Neutrophil (primary cell): Measurements from ENCODE around the gene RAPGEF6.
"Not testable (repeated sequence)": the region's sequence is repeated elsewhere in the genome, so short reads cannot be mapped to it uniquely, and the experiment has no call there.

ENCODE experiments used
- H3K27ac ChIP-seq: fragments of 200-600 bp; sonication (generic); 2 replicates; pipeline ENCODE4 v1.5.1; 2016; ENCODE audit warnings: mild to moderate bottlenecking, moderate library complexity
- H3K27me3 ChIP-seq: fragments of 200-600 bp; sonication (generic); 2 replicates; pipeline ENCODE4 v1.6.0; 2016; ENCODE audit warnings: mild to moderate bottlenecking
- H3K36me3 ChIP-seq: fragments of 200-600 bp; sonication (generic); 2 replicates; pipeline ENCODE4 v1.5.1; 2017
- H3K4me1 ChIP-seq, 2 experiments: fragments of 200-600 bp in 1 of 2; sonication (generic) in 1 of 2; 1 replicate in 1 of 2; 2 replicates in 1 of 2; pipeline versions ENCODE4 v1.5.1 to v1.6.1; 2013 to 2016; ENCODE audit warnings: low read depth in 1 of 2, low read length in 1 of 2, mild to moderate bottlenecking in 1 of 2, moderate library complexity in 1 of 2; ENCODE audit not compliant: control insufficient read depth in 1 of 2, insufficient read depth in 1 of 2
- H3K4me3 ChIP-seq, 2 experiments: fragments of 200-600 bp in 1 of 2; sonication (generic) in 1 of 2; 1 replicate in 1 of 2; 2 replicates in 1 of 2; pipeline ENCODE4 v1.5.1; 2013 to 2016; ENCODE audit warnings: low read depth in 1 of 2, low read length in 1 of 2, mild to moderate bottlenecking in 1 of 2, moderate library complexity in 1 of 2
- H3K9me3 ChIP-seq: fragments of 200-600 bp; sonication (generic); 2 replicates; pipeline ENCODE4 v1.5.1; 2016
- TF ChIP-seq, protein P1 (sequence below): fragments of 200-600 bp; sonication (generic); IDR thresholded peaks from 2 replicates; pipeline ENCODE4 v1.5.1; 2016; ENCODE audit warnings: antibody characterized with exemption

Gene RAPGEF6

DNA sequence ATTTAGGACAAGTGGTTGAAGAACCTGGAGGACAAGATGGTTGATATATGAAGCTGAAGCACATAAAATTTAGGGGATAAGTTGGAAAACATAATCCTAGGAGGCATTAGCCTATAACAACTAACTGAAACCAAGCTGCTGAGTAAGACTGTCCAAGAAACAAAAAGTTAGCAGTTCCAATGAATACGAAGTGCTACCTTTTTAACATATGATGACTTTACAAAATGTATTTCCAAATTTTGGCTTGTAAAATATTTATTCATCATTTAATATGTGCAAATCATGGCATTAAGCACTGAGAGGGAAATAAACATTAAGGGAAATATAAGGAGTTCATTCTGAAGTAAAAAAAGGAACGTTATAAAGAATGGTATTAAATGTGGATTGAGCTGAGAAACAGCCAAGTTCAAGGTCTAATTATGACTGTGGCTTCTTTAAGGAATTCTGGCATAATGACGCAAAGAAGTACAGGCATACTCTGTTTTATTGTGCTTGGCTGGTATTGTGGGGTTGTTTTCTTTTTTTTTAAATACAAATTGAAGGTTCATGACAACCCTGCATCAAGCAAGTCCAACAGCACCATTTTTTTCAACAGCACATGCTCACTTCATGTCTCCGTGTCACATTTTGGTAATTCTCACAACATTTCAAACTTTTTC is 7.7 kb downstream of the RAPGEF6 start:
- H3K9me3 ChIP-seq = no peaks in the 10 kb centered on the region
- no peak overlapping the region for H3K4me3 ChIP-seq
- peaks cover 7% of the 10 kb centered on the region for H3K36me3 ChIP-seq
- peaks cover 24 to 39% of the 10 kb centered on the region in 2 experiments for H3K4me1 ChIP-seq
- TF ChIP-seq, protein P1, sequence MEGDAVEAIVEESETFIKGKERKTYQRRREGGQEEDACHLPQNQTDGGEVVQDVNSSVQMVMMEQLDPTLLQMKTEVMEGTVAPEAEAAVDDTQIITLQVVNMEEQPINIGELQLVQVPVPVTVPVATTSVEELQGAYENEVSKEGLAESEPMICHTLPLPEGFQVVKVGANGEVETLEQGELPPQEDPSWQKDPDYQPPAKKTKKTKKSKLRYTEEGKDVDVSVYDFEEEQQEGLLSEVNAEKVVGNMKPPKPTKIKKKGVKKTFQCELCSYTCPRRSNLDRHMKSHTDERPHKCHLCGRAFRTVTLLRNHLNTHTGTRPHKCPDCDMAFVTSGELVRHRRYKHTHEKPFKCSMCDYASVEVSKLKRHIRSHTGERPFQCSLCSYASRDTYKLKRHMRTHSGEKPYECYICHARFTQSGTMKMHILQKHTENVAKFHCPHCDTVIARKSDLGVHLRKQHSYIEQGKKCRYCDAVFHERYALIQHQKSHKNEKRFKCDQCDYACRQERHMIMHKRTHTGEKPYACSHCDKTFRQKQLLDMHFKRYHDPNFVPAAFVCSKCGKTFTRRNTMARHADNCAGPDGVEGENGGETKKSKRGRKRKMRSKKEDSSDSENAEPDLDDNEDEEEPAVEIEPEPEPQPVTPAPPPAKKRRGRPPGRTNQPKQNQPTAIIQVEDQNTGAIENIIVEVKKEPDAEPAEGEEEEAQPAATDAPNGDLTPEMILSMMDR = no peak
- no peaks in the 10 kb centered on the region for H3K27me3 ChIP-seq
- no peak overlapping the region for H3K27ac ChIP-seq

DNA sequence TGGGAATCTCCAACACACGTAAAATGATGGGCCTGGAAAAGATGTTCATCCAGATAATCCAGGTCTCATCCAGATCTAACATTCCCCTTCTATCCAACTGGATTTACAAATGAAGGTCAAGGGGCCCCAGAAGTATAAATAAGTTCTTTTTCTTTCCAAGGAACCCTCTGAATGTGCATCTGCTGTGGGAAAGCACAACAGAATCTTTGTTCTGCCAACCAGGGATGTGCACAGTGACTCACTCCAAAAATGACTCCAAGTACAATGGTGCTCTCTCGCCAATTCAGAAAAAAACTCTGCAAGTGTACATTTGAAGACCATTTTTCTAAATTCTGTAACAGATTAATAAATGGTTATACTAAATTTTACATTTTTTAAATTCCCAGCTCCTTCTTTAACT is 12.4 kb downstream of the RAPGEF6 start:
- no peaks in the 10 kb centered on the region for H3K27me3 ChIP-seq
- H3K4me3 ChIP-seq = no peak overlapping the region
- TF ChIP-seq, protein P1 = no peak
- peak overlapping the region; percentile 45 for H3K27ac ChIP-seq
- H3K9me3 ChIP-seq = no peaks in the 10 kb centered on the region
- H3K36me3 ChIP-seq = peaks cover 8% of the 10 kb centered on the region
- H3K4me1 ChIP-seq = peaks cover 20 to 30% of the 10 kb centered on the region in 2 experiments

DNA sequence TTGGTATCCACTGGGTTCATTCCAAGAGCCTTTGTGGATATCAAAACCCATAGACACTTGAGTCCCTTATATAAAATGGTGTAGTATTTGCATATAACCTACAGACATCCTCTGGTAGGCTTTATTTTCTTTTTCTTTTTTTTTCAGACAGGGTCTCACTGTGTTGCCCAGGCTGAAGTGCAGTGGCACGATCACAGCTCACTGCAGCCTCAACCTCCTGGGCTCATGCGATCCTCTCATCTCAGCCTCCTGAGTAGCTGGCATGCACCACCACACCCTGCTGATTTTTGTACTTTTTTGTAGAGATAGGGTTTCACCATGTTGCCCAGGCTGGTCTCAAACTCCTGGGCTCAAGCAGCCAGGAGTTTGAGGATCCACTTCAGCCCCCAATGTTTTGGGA is 13.9 kb downstream of the RAPGEF6 start:
- H3K27me3 ChIP-seq = not testable (repeated sequence)

DNA sequence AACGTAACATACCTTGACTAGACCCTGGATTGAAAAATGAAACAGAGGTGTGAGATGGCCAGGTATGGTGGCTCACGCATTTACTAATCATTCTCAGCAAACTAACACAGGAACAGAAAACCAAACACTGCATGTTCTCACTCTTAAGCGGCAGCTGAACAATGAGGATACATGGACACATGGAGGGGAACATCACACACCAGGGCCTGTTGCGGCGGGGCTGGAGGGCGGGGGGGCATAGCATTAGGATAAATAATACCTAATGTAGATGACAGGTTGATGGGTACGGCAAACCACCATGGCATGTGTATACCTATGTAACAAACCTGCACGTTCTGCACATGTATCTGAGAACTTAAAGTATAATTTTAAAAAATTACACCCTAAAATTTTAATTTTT is 15.9 kb downstream of the RAPGEF6 start:
- Histone ChIP-seq H3K4me1 (peaks cover 38 to 55% of the 10 kb centered on the region in 2 experiments), H3K27ac (peak overlapping the region; percentile 53), H3K9me3 (no peaks in the 10 kb centered on the region), H3K36me3 (peaks cover 5% of the 10 kb centered on the region), H3K4me3 (no peak overlapping the region), H3K27me3 (no peaks in the 10 kb centered on the region)
- TF ChIP-seq, protein P1 = no peak

More for the DNA sequence above, 13.9 kb downstream of the RAPGEF6 start:
- Histone ChIP-seq H3K27ac (peak overlapping the region; percentile 53), H3K4me1 (peaks cover 25 to 39% of the 10 kb centered on the region in 2 experiments)
- H3K36me3 ChIP-seq, H3K4me3 ChIP-seq, H3K9me3 ChIP-seq: not testable (repeated sequence)

DNA sequence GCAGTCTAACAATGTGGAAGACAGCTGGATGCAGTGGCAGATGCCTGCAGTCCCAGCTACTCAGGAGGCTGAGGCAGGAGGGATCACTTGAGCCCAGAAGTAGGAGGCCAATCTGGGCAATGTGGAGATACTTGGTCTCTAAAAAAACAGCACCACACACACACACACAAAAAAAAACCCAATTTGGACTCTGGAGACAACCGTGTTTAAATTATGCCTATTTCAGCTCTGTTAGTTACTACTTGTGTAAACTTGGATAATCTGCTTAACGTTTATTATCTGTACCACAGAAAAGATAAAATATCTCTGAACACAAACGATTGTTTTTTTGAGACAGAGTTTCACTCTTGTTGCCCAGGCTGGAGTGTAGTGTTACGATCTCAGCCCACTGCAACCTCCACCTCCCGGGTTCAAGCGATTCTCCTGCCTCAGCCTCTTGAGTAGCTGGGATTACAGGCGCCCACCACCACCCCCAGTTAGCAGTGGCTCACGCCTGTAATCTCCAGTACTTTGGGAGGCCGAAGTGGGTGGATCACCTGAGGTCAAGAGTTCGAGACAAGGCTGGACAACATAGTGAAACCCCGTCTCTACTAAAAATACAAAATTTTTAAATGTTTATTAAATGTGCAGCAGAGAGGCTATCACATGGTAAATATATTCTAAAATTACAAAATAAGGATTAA is 17.7 kb downstream of the RAPGEF6 start:
- Histone ChIP-seq H3K36me3 (peaks cover under 1% of the 10 kb centered on the region), H3K27ac (peak overlapping the region; percentile 78), H3K9me3 (no peaks in the 10 kb centered on the region), H3K27me3 (no peaks in the 10 kb centered on the region), H3K4me3 (no peak overlapping the region), H3K4me1 (peaks cover 38 to 55% of the 10 kb centered on the region in 2 experiments)
- TF ChIP-seq, protein P1 = no peak

DNA sequence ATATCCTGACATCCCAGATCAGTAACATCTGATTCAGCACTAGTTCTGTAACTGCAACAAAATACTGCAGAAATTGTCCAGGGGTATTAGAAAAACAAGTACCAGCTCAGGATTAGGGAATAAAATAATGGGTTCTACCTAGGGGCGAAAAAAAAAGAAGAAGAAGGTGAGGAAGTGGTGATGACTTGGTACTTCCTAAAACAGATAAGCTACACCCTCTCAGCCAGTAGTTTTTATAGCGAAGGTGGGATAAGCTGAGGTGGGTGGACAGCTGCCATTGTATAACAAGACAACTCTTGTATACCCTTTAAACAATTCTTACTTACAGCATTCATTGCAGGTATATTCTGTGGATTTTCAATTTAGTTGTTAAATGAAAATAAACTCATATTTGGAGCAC is 19.1 kb downstream of the RAPGEF6 start:
- no peaks in the 10 kb centered on the region for H3K9me3 ChIP-seq
- peak overlapping the region; percentile 29 to 34 for H3K4me3 ChIP-seq
- peaks cover 33 to 43% of the 10 kb centered on the region in 2 experiments for H3K4me1 ChIP-seq
- no peaks in the 10 kb centered on the region for H3K27me3 ChIP-seq
- H3K27ac ChIP-seq = peak overlapping the region; percentile 78
- no peaks in the 10 kb centered on the region for H3K36me3 ChIP-seq
- TF ChIP-seq, protein P1 = no peak
